MM.1S (cell line): ENCODE data around the gene MYH6.

Experiments used
- DNase-seq: peaks from one replicate; pipeline ENCODE4 v3.0.0-alpha.2; 2015
- H2AFZ ChIP-seq: fragments of 300-600 bp; sonication (generic); 2 replicates; pipeline ENCODE4 v1.6.0; 2016; ENCODE audit warnings: antibody characterized with exemption, low read length
- H3F3A ChIP-seq: fragments of 300-600 bp; sonication (generic); 2 replicates; pipeline ENCODE4 v1.6.1; 2016; ENCODE audit warnings: mild to moderate bottlenecking, antibody characterized with exemption, low read length, moderate library complexity, mixed read lengths; ENCODE audit not compliant: insufficient read depth
- H3K27ac ChIP-seq: fragments of 300-600 bp; sonication (generic); 2 replicates; pipeline ENCODE4 v1.5.1; 2016; ENCODE audit warnings: mild to moderate bottlenecking, low read length
- H3K27me3 ChIP-seq: fragments of 300-600 bp; sonication (generic); replicated peaks from 2 replicates; pipeline ENCODE4 v1.6.0; 2016; ENCODE audit warnings: low read length; ENCODE audit not compliant: insufficient read depth
- H3K36me3 ChIP-seq: fragments of 300-600 bp; sonication (generic); replicated peaks from 2 replicates; pipeline ENCODE4 v1.6.1; 2016; ENCODE audit warnings: mild to moderate bottlenecking, low read length, mixed read lengths; ENCODE audit not compliant: insufficient read depth
- H3K4me1 ChIP-seq: fragments of 300-600 bp; sonication (generic); 2 replicates; pipeline ENCODE4 v1.6.1; 2016; ENCODE audit warnings: low read length, mixed read lengths
- H3K4me2 ChIP-seq: fragments of 300-600 bp; sonication (generic); 2 replicates; pipeline ENCODE4 v1.6.0; 2016; ENCODE audit warnings: low read depth, low read length
- H3K4me3 ChIP-seq: fragments of 300-600 bp; sonication (generic); 2 replicates; pipeline ENCODE4 v1.5.1; 2016; ENCODE audit warnings: low read length, mixed read lengths
- H3K79me2 ChIP-seq: fragments of 300-600 bp; sonication (generic); 2 replicates; pipeline ENCODE4 v1.6.1; 2016; ENCODE audit warnings: mixed run types, low read length, mixed read lengths
- H3K9ac ChIP-seq: fragments of 300-600 bp; sonication (generic); 2 replicates; pipeline ENCODE4 v1.6.1; 2016; ENCODE audit warnings: low read length, mixed read lengths
- H3K9me2 ChIP-seq: fragments of 300-600 bp; sonication (generic); replicated peaks from 2 replicates; pipeline ENCODE4 v1.6.1; 2016; ENCODE audit warnings: mild to moderate bottlenecking, low read length, mixed read lengths; ENCODE audit not compliant: insufficient read depth
- H3K9me3 ChIP-seq: fragments of 300-600 bp; sonication (generic); replicated peaks from 2 replicates; pipeline ENCODE4 v1.6.1; 2016; ENCODE audit warnings: mild to moderate bottlenecking, low read length, mixed read lengths; ENCODE audit not compliant: insufficient read depth
- H4K20me1 ChIP-seq: fragments of 300-600 bp; sonication (generic); 2 replicates; pipeline ENCODE4 v1.6.1; 2016; ENCODE audit warnings: mild to moderate bottlenecking, low read length, moderate library complexity, mixed read lengths; ENCODE audit not compliant: insufficient read depth
- CTCF ChIP-seq: fragments of 300-600 bp; sonication (generic); IDR thresholded peaks from 2 replicates; pipeline ENCODE4 v1.5.1; 2016; ENCODE audit warnings: antibody characterized with exemption, low read length, mixed read lengths
- EZH2 ChIP-seq: fragments of 300-600 bp; sonication (generic); optimal IDR thresholded peaks from 2 replicates; pipeline ENCODE3; 2017; ENCODE audit warnings: low read depth, mild to moderate bottlenecking, antibody characterized with exemption, low read length, mixed read lengths
- EZH2phosphoT487 ChIP-seq: fragments of 300-600 bp; sonication (generic); IDR thresholded peaks from 2 replicates; pipeline ENCODE4 v1.6.1; 2018; ENCODE audit warnings: antibody characterized with exemption, low read length

MYH6 gene

GRCh38 chr14:23378612-23379220 lies 29.4 kb downstream of the MYH6 start:
- H3K36me3 ChIP-seq = no peaks in the 10 kb centered on the region

GRCh38 chr14:23377573-23378563 lies 30.2 kb downstream of the MYH6 start:
- no peak overlapping the region for H3K27ac ChIP-seq
- H3K36me3 ChIP-seq = no peaks in the 10 kb centered on the region
- H3F3A ChIP-seq = no peaks in the 10 kb centered on the region
- DNase-seq = no peak
- no peaks in the 10 kb centered on the region; the same call in 1 of the 2 replicates for H3K27me3 ChIP-seq
- H4K20me1 ChIP-seq = no peaks in the 10 kb centered on the region
- H3K9me2 ChIP-seq = no peaks in the 10 kb centered on the region
- H2AFZ ChIP-seq = no peak overlapping the region
- no peak for TF ChIP-seq EZH2
- H3K9me3 ChIP-seq = no peaks in the 10 kb centered on the region
- H3K4me1 ChIP-seq = no peaks in the 10 kb centered on the region
- H3K4me3 ChIP-seq = no peak overlapping the region
- no peaks in the 10 kb centered on the region for H3K79me2 ChIP-seq
- H3K9ac ChIP-seq = no peak overlapping the region
- H3K4me2 ChIP-seq = no peak overlapping the region

More at GRCh38 chr14:23378612-23379220, 29.4 kb downstream of the MYH6 start:
- Histone ChIP-seq H4K20me1 (no peaks in the 10 kb centered on the region), H3K9me3 (no peaks in the 10 kb centered on the region), H3K4me3 (no peak overlapping the region), H3K27ac (no peak overlapping the region), H3K9ac (no peak overlapping the region), H2AFZ (no peak overlapping the region), H3K4me1 (no peaks in the 10 kb centered on the region), H3K79me2 (no peaks in the 10 kb centered on the region), H3K9me2 (no peaks in the 10 kb centered on the region), H3K4me2 (no peak overlapping the region), H3F3A (no peaks in the 10 kb centered on the region), H3K27me3 (no peaks in the 10 kb centered on the region; the same call in none of the 2 replicates)
- TF ChIP-seq CTCF = no peak
- no peak for TF ChIP-seq EZH2
- no peak for TF ChIP-seq EZH2phosphoT487
- no peak for DNase-seq

- H2AFZ ChIP-seq = no peak overlapping the region
- H3K9me2 ChIP-seq = no peaks in the 10 kb centered on the region
- no peak for DNase-seq
- H3K9ac ChIP-seq = no peak overlapping the region
- no peak overlapping the region for H3K4me3 ChIP-seq
- no peaks in the 10 kb centered on the region for H3K79me2 ChIP-seq
- H3K27me3 ChIP-seq = no peaks in the 10 kb centered on the region; the same call in 1 of the 2 replicates
- H3K36me3 ChIP-seq = no peaks in the 10 kb centered on the region
- no peaks in the 10 kb centered on the region for H3F3A ChIP-seq
- TF ChIP-seq EZH2 (no peak), EZH2phosphoT487 (no peak), CTCF (no peak)
- H3K27ac ChIP-seq = no peak overlapping the region
- no peaks in the 10 kb centered on the region for H3K4me1 ChIP-seq
- H3K4me2 ChIP-seq = no peak overlapping the region
- no peaks in the 10 kb centered on the region for H3K9me3 ChIP-seq
- H4K20me1 ChIP-seq = no peaks in the 10 kb centered on the region
These were observed 30.9 kb downstream of the MYH6 start for GRCh38 chr14:23377198-23377550.
